ENCODE data around the gene FADS6. TPM values are rescaled to one million over a fixed set of nuclear protein-coding genes. Genes with fewer than 3 reads are reported as not detected.
"Not testable (repeated sequence)": the region's sequence is repeated elsewhere in the genome, so short reads cannot be mapped to it uniquely, and the experiment has no call there.

FADS6 gene
- total and polyA plus RNA-seq, 7 donors = 0.01 TPM; not detected in 6

DNA sequence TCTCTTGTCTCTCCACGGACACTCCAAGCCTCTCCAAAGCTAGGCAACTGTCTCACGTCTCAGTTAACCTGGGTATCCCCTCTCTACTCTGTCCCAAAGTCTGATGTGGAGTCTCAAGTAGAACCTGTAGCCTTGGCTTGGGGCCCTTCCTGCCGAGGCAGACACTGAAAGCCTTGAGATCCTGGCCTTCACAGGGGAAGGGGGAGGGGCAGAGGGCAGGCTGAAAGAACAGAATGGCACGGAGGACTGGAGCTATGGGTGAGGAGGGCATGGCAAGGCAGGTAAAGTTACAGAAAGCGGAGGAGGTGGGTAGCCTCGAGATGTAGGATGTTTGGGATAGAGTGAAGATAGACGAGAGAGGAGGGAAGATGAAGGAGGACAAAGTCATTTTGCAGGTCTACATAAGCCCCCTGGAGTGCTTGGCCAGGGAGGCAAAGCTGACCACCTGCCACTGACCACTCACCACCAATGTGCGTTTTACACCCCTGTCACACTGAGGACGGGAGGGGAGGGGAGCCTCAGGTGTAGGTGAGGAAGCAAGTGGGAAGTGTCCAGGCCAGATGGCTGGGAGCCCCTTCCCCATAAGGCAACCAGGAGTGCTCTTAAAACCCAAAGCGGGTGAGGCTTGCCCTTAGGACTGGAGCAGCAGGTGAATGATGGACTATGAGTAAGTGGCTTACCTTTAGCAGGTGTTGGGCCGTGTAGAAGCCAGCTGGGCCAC is 21.9 kb downstream of the FADS6 start:
- H3K4me3 ChIP-seq = peak overlapping the region; percentile 83

DNA sequence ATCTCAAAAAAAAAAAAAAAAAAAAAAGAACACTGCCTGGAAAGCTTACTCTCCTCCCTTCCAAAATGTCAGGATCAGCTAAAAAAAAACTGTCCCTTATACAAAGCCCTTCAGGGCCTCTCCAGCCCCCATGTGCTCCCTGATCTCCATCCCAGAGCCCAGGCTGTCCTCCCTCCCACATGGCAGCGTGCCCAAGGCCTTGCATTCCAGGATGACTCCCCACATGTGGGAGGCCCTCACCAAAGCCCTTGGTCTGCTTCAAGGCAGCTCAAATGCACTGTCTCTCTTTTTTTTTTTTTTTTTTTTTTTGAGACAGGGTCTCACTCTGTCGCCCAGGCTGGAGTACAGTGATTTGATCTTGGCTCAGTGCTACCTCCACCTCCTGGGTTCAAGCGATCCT is 22.9 kb downstream of the FADS6 start:
- Histone ChIP-seq H3K27ac (no peak overlapping the region), H3K4me3 (no peak overlapping the region), H3K27me3 (ENCODE audit: insufficient read depth in 3 of 3, low read length in 2 of 3) (peaks cover 0 to 2% (median 0%) of the 10 kb centered on the region in 3 donors), H3K36me3 (ENCODE audit: insufficient read depth in 1 of 2, low read depth in 1 of 2) (no peaks in the 10 kb centered on the region), H3K4me1 (peaks cover 7% of the 10 kb centered on the region), H3K9me3 (no peaks in the 10 kb centered on the region)
- TF ChIP-seq, protein P1, sequence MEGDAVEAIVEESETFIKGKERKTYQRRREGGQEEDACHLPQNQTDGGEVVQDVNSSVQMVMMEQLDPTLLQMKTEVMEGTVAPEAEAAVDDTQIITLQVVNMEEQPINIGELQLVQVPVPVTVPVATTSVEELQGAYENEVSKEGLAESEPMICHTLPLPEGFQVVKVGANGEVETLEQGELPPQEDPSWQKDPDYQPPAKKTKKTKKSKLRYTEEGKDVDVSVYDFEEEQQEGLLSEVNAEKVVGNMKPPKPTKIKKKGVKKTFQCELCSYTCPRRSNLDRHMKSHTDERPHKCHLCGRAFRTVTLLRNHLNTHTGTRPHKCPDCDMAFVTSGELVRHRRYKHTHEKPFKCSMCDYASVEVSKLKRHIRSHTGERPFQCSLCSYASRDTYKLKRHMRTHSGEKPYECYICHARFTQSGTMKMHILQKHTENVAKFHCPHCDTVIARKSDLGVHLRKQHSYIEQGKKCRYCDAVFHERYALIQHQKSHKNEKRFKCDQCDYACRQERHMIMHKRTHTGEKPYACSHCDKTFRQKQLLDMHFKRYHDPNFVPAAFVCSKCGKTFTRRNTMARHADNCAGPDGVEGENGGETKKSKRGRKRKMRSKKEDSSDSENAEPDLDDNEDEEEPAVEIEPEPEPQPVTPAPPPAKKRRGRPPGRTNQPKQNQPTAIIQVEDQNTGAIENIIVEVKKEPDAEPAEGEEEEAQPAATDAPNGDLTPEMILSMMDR (IDR thresholded peaks at IDR 0.05) = no peak
- intact Hi-C loops (cut with DNase I) = no loop called here
- ATAC-seq = no peak
- peak in 1 of 2 donors; percentile 62 for DNase-seq
- WGBS, 3 donors = 83 to 88% (median 84%) methylated on average over 3 of the region's 3 CpGs

More for the DNA sequence above, 21.9 kb downstream of the FADS6 start:
- Histone ChIP-seq H3K36me3 (ENCODE audit: insufficient read depth in 1 of 2, low read depth in 1 of 2) (no peaks in the 10 kb centered on the region), H3K9me3 (no peaks in the 10 kb centered on the region), H3K27ac (no peak overlapping the region), H3K27me3 (ENCODE audit: insufficient read depth in 3 of 3, low read length in 2 of 3) (no peaks in the 10 kb centered on the region), H3K4me1 (peaks cover 7% of the 10 kb centered on the region)
- WGBS, 3 donors = 79 to 84% (median 82%) methylated on average over 11 of the region's 11 CpGs
- no peak for ATAC-seq
- DNase-seq = no peak
- intact Hi-C loops (cut with DNase I) = no loop called here
- TF ChIP-seq, protein P1 (IDR thresholded peaks at IDR 0.05) = no peak

DNA sequence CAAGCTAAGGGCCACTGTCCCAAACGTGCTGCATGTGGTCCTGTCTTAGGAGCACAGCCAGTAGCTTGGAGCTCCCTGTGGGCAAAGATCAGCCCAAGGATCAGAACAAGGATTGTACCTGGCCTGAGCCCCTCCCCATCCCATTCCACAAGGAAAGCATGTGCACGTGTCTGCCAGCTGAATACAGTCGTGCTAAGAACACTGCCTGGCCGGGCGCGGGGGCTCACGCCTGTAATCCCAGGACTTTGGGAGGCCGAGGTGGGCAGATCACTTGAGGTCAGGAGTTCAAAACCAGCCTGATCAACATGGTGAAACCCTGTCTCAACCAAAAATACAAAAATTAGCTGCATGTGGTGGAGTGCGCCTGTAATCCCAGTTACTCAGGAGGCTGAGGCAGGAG is 23.4 kb downstream of the FADS6 start:
- intact Hi-C loops (cut with DNase I); H3K4me1 ChIP-seq; H3K9me3 ChIP-seq; H3K27ac ChIP-seq; H3K4me3 ChIP-seq; DNase-seq; H3K27me3 ChIP-seq (ENCODE audit: insufficient read depth in 3 of 3, low read length in 2 of 3); H3K36me3 ChIP-seq (ENCODE audit: insufficient read depth in 1 of 2, low read depth in 1 of 2); ATAC-seq: not testable (repeated sequence)
- 90 to 94% (median 91%) methylated on average over 9 of the region's 9 CpGs for WGBS, 3 donors

DNA sequence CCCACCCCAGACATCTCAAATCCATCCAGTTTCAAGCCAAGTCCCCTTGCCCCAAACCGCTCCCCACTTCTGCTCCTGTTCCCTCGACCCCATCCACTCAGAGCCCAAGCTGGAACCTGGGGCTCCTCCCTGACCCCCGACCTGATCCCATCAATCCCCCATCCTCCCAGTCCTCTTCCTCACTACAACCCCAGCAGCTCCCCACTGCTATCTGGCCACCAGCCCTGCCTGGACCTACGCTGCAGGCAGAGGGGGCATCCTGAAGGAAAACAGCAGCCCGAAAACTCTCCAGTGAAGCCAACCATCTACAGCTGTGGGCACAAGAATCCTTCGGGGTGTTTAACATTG is 24.6 kb downstream of the FADS6 start:
- ATAC-seq = no peak
- DNase-seq = no peak
- H3K27me3 ChIP-seq (ENCODE audit: insufficient read depth in 3 of 3, low read length in 2 of 3) = peaks cover 0 to 2% (median 0%) of the 10 kb centered on the region in 3 donors
- H3K36me3 ChIP-seq (ENCODE audit: insufficient read depth in 1 of 2, low read depth in 1 of 2) = no peaks in the 10 kb centered on the region
- intact Hi-C loops (cut with DNase I) = no loop called here
- 86 to 91% (median 88%) methylated on average over 6 of the region's 6 CpGs for WGBS, 3 donors
- peaks cover 2% of the 10 kb centered on the region for H3K4me1 ChIP-seq
- H3K27ac ChIP-seq = no peak overlapping the region
- TF ChIP-seq, protein P1 (IDR thresholded peaks at IDR 0.05) = no peak
- H3K9me3 ChIP-seq = no peaks in the 10 kb centered on the region
- H3K4me3 ChIP-seq = no peak overlapping the region

DNA sequence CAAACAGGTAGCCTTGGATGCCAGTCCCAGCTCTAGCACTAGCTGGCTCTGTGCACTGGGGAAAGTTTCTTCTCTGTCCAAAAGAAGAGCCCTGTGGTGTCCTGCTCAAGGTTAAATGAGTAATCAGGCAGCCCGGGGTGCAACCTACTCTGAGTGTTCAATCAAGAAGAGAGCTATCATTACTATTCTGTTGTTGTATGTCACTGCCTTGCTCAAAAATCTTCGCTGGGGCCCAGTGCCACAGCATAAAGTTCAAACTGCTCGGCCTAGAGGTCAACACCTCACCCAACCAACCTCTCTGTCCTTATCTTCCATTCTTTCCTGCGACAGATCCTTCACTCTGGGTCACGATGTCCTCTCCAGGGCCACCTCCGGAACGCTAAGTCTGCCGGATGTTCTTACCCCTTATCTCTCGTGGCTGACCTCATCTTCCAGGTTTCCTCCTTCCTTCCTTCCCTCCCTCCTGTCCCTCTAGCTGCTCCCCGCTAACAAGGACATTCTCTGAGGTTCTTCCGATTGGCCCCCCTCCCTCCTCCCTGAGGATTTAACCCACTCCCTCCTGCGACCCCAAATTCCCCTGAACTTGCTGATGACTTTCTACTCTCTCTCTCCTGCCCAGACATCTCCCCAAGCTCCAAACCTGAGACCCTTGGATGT is 25.1 kb downstream of the FADS6 start:
- Histone ChIP-seq H3K36me3 (ENCODE audit: insufficient read depth in 1 of 2, low read depth in 1 of 2) (no peaks in the 10 kb centered on the region), H3K4me3 (no peak overlapping the region), H3K27me3 (ENCODE audit: insufficient read depth in 3 of 3, low read length in 2 of 3) (peaks cover 0 to 2% (median 0%) of the 10 kb centered on the region in 3 donors), H3K27ac (no peak overlapping the region), H3K4me1 (no peaks in the 10 kb centered on the region), H3K9me3 (no peaks in the 10 kb centered on the region)
- TF ChIP-seq, protein P1 (IDR thresholded peaks at IDR 0.05) = no peak
- WGBS, 3 donors = 77 to 79% (median 77%) methylated on average over 12 of the region's 12 CpGs
- no peak for ATAC-seq
- intact Hi-C loops (cut with DNase I) = no loop called here
- peak in 1 of 2 donors; percentile 29 for DNase-seq
